Cardiac fibroblast (primary cell): ENCODE measurements around the gene ERC2.

Experiments used
- DNase-seq, 2 donors: peaks; one replicate each; pipeline versions ENCODE4 v3.0.0 to v3.0.0-alpha.2; 2010; ENCODE audit warnings: low read depth in 2 of 2
- H3K4me3 ChIP-seq, 2 donors: replicated peaks in 1 of 2; 1 replicate in 1 of 2; 2 replicates in 1 of 2; pipeline ENCODE4 v1.5.1; 2011; ENCODE audit warnings: low read depth in 2 of 2, low read length in 2 of 2, mild to moderate bottlenecking in 2 of 2, moderate library complexity in 1 of 2
- TF ChIP-seq, protein P1 (sequence below): IDR thresholded peaks from one replicate; pipeline ENCODE4 v1.5.1; 2011; ENCODE audit warnings: low read depth, mild to moderate bottlenecking, low read length, inconsistent platforms

The ERC2 gene

DNA sequence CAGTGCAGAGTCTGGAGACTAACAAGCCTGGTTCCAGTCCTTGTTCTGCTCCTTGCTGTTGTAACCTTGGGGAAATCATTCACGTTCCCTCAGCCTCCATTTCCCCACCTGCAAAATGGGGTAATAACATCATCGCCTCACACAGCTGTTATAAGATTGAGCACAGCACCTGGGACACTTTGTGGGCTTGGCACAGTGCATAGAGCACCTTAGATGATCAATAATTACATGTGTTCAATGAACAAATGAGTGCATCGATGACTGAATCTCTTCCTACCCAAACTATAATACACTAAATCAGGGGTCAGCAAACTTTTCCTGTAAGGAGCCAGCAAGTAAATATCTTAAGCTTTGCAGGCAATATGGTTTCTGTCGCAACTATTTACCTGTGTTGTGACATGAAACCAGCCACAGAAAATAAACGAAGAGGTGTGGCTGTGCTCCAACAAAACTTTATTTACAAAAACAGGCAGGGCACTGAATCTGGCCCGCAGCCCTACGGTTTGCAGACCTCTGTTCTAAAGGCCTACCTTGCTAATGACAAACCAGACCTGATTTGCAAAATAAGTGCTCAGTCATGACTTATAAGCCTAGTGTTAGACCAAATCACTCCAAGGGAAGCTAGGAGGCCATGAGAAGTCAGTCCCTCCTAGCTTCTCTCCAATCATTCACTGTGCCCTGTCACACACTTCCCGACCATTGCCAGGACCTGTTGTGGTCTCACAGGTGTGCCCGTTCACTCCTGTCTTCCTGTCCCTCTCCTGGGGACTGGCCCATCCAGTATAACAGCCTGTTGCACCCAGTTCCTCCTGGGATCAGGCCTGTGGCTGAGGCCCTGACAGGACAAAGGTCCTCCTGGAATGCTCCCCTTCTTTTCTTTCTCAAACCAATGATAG is 831.7 kb downstream of the ERC2 start:
- DNase-seq = no peak
- TF ChIP-seq, protein P1, sequence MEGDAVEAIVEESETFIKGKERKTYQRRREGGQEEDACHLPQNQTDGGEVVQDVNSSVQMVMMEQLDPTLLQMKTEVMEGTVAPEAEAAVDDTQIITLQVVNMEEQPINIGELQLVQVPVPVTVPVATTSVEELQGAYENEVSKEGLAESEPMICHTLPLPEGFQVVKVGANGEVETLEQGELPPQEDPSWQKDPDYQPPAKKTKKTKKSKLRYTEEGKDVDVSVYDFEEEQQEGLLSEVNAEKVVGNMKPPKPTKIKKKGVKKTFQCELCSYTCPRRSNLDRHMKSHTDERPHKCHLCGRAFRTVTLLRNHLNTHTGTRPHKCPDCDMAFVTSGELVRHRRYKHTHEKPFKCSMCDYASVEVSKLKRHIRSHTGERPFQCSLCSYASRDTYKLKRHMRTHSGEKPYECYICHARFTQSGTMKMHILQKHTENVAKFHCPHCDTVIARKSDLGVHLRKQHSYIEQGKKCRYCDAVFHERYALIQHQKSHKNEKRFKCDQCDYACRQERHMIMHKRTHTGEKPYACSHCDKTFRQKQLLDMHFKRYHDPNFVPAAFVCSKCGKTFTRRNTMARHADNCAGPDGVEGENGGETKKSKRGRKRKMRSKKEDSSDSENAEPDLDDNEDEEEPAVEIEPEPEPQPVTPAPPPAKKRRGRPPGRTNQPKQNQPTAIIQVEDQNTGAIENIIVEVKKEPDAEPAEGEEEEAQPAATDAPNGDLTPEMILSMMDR = no peak
- no peak overlapping the region for H3K4me3 ChIP-seq

- no peak for DNase-seq
- no peak overlapping the region for H3K4me3 ChIP-seq
- TF ChIP-seq, protein P1 = no peak
Observed at GRCh38 chr3:55634345-55634744, 833.9 kb downstream of the ERC2 start.

GRCh38 chr3:55633333-55633732 is 834.9 kb downstream of the ERC2 start:
- no peak overlapping the region for H3K4me3 ChIP-seq
- DNase-seq = no peak
- TF ChIP-seq, protein P1 = no peak

DNA sequence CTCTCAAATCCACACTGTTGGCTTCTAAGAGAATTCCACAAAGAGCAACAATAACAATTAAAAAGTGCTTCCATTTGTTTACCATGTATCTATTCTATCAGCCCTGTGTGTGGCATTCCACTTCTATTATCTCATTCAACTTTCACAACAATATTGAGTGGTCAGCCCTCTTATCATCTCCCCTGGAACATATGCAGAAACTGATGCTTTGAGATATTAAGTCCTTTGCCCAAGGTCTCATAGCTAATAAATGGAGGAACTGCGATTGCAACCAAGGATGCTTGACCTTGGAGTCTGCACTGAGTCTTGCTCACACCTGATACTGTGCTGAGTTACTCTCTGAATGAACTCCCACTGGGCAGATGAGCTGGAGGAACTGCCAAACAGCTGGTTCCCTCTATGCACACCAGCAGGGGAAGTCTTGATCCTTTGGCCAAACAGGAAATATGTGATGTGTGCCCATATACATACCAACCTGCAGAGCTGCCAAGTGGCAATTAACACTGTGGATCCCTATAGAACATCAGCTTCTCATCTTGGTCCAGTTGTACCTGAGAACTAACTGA is 836.4 kb downstream of the ERC2 start:
- TF ChIP-seq, protein P1 = no peak
- H3K4me3 ChIP-seq = no peak overlapping the region
- DNase-seq = no peak

GRCh38 chr3:55630921-55631299 is 837.4 kb downstream of the ERC2 start:
- no peak for DNase-seq
- H3K4me3 ChIP-seq = no peak overlapping the region
- TF ChIP-seq, protein P1 = no peak

GRCh38 chr3:55630280-55630920 is 837.9 kb downstream of the ERC2 start:
- no peak overlapping the region for H3K4me3 ChIP-seq
- no peak for DNase-seq
- TF ChIP-seq, protein P1 = no peak
